Measurements from ENCODE around the gene ACYP2.

DNA sequence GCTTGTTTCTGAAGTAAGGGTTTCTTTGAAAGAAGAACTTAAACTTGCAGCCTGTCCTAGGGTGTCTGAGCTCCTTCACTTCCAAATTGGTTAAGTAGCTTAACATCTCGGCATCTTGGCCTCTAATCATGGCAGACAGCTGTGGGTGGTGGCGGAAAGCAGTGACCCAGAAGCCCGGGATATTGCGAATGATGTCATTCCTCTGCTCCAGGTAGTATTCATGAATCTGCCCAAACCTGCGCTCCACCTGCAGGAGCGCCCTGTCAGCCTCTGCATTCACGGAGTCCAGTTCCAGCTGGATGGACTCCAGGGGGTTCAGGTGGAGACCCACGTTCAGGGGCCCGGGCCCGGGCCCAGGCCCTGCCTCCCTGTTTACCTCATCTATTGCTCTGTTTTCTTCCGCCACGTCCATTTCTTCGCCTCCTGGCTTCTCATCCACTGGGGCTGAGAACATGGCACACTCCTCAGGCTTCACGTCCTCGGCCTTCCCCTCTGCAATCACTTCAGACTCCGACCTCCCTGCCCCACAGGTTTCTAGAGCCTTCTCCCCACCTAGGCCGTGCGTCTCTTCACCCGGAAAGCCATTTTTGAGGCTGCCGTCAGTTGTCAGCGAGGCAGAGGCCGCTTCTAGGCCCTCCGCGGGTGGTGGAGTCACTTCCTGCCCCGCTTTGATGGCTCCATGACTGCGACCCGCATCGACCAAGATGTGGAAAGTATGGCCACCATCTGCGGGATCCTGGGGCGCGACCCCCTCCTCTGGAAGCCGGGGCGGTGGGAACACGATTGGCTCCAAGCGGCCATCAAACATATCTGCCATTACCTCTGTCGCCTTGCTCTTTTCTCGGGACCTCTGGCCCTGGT, 140.0 kb downstream of the ACYP2 start:
- TF ChIP-seq, protein P1, sequence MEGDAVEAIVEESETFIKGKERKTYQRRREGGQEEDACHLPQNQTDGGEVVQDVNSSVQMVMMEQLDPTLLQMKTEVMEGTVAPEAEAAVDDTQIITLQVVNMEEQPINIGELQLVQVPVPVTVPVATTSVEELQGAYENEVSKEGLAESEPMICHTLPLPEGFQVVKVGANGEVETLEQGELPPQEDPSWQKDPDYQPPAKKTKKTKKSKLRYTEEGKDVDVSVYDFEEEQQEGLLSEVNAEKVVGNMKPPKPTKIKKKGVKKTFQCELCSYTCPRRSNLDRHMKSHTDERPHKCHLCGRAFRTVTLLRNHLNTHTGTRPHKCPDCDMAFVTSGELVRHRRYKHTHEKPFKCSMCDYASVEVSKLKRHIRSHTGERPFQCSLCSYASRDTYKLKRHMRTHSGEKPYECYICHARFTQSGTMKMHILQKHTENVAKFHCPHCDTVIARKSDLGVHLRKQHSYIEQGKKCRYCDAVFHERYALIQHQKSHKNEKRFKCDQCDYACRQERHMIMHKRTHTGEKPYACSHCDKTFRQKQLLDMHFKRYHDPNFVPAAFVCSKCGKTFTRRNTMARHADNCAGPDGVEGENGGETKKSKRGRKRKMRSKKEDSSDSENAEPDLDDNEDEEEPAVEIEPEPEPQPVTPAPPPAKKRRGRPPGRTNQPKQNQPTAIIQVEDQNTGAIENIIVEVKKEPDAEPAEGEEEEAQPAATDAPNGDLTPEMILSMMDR (IDR thresholded peaks at IDR 0.05) = no peak
- no peak for TF ChIP-seq POLR2A (IDR thresholded peaks at IDR 0.05)
